GM19468 (cell line): ENCODE data around the gene ADK.
"Not testable (repeated sequence)": the region's sequence is repeated elsewhere in the genome, so short reads cannot be mapped to it uniquely, and the experiment has no call there.

ENCODE experiments used
- ATAC-seq: cut with Tn5 transposase; IDR thresholded peaks from one replicate; pipeline ENCODE4 v1.9.1; 2021; ENCODE audit warnings: mild to moderate bottlenecking, moderate library complexity, moderate number of reproducible peaks; ENCODE audit not compliant: unreplicated experiment; ENCODE audit errors: extremely low read depth

The ADK gene

DNA sequence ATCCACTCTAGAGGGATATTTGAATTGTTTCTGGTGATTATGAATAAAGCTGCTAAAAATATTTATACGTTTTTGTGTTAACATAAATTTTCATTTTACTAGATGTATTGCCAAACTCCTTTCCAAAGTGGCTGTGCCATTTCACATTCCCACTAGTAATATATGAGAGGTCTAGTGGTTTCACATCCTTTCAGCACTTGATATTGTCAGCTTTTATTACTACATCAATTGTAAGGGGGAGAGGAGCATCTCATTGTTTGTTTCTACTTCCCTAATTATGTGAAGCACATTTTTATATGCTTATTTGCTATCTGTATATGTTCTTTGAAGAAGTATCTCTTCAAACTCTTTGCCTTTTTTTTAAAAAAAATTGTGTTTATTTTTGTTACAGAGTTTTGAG, 184.5 kb downstream of the ADK start:
- no peak for ATAC-seq

DNA sequence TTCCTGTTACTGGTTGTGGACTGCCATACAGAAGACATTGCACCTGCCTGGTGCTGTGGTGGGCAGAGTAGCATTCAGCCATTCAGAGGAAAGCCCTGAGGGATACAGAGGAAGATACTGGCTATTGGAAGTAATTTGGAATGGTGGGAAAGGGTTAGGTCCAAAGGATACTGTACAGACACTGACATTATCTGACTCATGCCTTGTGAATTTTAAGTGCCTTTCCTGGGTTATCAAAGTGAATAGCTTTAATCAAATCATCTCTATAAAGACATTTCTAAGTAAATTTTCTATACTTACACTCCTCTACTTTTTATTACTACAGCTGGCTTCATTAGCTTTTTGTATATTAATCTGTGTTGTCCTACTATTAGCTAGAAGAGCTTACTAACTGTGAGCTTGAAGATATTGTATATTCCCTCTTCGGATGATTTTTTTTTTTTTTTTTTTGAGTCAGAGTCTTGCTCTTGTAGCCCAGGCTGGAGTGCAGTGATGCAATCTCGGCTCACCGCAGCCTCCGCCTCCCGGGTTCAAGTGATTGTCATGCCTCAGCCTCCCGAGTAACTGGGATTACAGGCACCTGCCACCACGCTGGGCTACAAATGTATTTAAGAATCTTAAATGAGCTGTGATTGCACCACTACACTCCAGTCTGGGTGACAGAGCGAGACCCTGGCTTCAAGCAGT, 186.5 kb downstream of the ADK start:
- no peak for ATAC-seq

DNA sequence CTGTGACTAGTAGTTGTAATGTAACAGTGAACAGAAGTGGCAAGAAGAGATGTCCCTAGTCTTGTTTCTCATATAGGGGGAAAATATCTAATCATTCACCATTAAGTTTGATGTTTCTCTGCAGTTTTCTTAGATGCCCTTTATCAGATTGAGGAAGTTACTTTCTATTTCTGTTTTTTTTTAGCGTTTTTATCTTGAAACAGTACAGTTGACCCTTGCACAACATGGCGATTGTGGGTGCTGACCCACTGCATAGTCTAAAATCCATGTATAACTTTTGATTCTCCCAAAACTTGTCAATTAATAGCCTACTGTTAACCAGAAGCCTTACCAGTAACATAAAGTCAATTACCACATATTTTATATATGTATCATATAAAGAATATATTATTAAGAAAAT, 192.0 kb downstream of the ADK start:
- no peak for ATAC-seq

DNA sequence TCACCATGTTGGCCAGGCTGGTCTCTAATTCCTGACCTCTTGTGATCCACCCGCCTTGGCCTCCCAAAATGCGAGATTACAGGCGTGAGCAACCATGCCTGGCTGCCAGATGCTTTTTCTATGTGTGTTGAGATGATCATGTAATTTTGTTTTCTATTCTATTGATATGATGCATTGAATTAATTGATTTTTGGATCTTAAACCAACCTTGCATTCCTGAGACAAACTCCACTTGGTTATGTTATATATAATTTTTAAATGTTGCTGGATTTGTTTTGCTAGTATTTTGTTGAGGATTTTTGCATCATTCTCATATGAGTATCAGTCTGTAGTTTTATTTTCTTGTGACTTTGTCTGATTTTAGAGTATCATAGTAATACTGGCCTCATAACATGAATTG, 192.8 kb downstream of the ADK start:
- ATAC-seq, result no peak

DNA sequence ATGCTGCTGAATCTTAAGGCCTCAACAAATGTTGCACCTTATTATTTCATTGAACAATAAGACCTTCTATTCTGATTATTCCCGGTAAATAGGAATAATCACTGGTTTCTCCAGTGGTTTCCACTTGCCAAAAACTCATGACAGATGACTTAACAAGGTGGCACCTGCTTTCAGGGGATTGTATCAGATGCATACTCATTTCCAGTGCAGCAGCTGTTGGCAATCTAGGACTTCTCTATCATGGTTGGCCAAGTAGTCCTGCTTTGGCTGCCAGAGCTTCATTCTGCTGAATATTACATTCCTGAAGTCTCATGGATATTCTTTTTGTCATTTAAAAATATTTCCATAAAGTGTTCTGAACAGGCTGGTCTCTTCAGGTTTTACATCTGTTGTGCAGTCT, 193.3 kb downstream of the ADK start:
- no peak for ATAC-seq

DNA sequence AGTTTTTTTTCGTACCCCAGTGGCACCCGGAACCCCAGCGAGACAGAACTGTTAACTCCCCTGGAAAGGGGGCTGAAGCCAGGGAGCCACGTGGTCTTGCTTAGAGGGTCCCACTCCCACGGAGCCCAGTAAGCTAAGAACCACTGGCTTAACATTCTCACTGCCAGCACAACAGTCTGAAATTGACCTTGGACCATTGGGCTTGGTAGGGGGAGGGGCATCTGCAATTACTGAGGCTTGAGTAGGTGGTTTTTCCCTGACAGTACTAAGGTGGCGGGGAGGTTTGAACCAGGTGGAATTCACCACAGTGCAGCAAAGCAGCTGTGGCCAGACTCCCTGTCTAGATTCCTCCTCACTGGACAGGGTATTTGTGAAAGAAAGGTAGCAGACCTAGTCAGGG, 196.5 kb downstream of the ADK start:
- ATAC-seq, result no peak

DNA sequence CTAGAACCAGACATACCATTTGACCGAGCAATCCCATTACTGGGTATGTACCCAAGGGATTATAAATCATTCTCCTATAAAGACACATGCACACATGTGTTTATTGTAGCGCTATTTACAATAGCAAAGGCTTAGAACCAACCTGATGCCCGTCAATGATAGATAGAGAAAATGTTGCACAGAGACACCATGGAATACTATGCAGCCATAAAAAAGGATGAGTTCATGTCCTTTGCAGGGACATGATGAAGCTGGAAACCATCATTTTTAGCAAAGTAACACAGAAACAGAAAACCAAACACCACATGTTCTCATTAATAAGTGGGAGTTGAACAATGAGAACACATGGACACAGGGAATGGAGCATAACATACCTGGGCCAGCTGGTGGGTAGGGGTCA, 202.0 kb downstream of the ADK start:
- not testable (repeated sequence) for ATAC-seq

DNA sequence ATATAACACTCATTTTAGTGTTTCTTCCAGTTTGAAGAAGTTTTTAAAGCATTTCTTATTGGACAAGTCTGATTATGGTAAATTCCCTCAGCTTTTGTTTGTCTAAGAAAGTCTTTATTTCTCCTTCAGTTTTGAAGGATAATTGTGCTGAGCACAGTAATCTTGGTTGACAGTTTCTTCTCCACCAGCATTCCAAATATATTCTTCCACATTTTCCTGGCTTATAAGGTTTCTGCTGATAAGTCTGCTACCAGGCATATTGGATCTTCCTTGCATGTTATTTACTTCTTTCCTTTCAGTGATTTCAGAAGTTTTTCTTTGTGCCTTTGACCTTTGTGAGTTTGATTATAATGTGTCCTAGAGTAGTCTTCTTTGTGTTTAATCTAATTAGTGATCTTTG, 210.7 kb downstream of the ADK start:
- ATAC-seq, result no peak

DNA sequence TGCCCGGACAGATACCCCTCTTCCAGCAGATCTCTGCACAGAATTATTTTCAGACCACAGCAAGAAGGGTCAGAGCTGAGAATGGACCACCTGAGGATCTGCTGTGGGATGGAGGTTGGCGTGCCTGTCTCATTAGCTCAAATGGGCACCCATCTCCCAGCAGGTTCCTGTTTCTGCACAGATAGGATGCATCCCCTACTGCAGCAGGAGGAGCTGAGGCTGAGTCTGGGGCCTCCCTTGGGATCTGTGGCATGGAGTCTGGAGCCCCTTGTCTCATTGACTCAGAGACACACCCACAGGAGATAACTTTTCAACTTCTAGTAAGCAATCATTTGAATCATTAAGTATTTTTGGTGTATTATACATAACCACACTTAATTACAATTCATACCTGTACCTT, 212.7 kb downstream of the ADK start:
- no peak for ATAC-seq

DNA sequence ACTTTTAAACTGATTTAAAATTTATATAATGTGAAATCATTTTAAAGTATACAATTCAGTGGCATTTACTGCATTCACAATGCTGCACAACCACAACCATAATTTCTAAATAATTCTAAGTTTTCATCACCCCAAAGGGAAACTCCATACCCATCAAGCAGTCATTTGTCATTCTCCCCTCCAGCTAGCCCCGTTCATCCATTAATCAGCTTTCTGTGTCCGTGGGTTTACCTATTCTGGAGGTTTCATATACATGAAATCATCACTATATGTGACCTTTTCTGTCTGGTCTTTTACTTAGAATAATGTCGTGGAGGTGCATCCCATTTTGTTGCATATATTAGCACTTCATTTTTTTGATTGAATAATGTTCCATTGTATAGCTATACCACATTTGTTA, 214.1 kb downstream of the ADK start:
- ATAC-seq, result no peak

DNA sequence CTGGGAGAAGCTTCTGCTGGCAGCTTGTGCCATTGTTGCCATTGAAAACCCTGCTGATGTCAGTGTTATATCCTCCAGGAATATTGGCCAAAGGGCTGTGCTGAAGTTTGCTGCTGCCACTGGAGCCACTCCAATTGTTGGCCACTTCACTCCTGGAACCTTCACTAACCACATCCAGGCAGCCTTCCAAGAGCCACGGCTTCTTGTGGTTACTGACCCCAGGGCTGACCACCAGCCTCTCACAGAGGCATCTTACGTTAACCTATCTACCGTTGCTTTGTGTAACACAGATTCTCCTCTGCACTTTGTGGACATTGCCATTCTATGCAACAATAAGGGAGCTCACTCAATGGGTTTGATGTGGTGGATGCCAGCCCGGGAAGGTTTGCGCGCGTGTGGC, 220.7 kb downstream of the ADK start:
- no peak for ATAC-seq

DNA sequence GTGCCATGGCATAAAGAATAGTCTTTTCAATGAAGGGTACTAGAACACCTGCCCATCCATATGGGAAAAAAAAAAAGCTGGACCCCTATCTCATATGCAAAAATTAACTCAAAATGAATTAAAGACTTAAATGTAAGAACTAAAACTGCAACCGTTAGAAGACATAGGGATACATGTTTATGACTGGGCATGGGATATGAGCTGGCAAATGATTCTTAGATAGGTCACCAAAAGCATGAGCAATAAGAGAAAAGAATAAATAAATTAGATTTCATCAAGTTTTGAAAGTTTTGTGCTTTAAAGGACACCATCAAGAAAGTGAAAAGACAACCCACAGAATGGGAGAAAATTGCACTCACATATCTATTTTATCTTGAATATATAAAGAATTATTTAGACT, 222.0 kb downstream of the ADK start:
- no peak for ATAC-seq

DNA sequence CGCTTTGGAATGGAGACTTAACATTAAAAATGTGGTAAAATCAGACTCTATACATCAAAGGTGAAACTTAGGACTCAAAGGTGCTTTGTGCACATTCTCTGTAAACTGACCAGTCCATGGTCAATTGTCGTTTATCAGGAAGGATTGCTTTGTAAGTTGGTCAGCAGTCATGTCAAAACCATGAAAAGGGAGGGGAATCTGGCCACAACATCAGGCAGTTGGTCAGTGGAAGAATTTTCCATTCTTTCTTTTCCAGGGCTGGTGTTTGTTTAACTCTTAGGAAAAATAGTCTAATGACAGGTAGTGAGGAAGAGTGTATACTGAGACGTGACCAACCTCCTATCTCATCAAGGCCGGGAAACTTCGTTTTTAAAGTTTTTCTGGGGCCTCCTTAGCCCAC, 226.5 kb downstream of the ADK start:
- no peak for ATAC-seq

DNA sequence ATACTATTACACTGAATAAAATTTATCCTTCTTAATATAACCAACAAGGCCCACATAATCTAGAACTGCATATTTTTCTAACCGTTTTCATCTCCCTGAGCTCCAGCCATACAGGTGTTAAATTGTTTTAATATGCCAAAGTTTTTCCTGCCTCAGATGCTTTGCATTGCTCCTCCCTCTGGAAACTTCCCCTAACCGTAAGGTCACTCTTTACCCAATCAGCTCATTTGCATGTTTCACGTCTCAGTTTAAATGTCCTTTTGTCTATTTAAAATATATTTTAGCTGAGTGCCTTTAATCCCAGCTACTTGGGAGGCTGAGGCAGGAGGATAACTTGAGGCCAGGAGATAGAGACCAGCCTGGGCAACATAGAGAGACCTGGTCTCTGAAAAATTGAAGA, 228.5 kb downstream of the ADK start:
- no peak for ATAC-seq

DNA sequence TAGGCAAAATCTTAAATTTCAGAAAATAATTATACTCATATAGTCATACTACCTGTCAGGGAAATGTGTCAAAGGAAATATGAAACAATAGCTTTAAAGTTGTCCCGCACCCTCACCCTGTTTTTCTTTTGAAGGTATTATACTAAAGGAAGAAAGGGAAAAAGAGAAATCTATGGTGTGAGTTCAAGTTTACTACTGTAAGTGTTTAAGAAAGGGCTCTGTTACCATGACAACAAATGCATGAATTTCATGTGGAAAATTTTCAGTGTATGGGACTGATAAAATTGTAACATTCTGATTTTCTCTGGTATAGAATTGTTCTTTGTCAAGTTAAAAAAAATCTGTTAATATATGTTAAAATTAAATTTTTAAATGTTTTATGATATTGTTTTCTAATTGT, 229.8 kb downstream of the ADK start:
- no peak for ATAC-seq

DNA sequence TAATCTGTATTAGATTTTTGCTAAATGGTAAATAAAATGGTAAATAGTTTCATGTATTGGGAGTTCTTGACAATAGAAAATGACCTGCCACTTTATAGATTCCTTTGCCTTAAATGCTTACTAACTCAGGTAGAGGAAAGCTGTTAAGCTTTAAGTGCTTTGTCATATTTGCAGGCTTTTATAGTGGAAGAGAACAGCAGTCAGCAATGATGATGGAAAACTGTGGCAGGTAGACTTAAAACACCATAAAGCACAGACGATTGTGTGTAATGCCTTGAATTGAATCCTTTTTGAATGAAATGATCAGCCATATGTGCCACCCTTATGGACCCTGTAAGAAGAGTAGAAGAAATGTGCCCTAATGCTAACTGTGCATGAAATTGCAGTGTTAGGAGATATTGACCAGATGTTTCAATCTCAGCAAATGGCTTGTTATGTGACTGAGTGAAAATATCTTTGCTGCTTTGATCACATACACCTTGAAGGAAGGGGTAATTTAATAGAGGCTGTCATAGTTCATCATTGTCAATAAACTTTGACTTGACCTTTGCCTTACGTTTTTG, 230.4 kb downstream of the ADK start:
- ATAC-seq, result no peak

DNA sequence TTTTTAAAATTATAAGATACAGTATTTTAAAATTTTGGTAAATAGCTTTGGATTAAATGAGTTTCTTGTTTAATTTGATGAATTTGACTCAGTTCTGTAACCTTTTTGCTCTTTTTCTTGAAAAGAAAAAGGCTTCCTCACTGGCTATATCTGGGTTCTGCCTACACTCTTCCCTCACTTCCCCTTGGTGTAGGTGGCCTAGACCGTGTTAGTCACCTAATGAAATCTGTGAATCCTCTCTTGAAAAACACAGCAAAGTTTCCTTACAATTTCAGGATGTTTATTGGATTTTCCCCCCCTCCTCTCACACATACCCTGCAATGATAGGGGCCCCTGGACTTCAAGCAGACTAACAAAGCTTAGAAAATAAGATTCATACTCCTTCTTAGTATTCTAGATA, 231.6 kb downstream of the ADK start:
- ATAC-seq, result no peak

DNA sequence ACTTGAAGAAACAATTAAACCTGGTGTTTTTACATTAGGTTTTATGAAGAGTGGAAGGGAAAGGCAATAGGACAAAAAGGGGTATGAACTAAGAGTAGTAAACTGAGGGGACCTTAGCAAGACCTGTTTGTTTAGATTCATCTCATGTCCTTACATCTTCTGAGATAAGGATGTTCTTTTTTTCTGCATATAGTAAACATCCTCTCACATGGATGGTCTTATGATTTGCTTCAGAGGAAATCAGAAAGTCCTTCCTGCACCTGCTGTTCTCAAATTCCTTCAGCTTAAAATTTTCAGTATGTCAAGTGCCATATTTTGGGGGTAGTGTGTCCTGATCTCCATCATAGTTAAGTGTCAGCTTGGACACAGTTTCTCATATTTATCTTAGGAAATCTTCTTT, 232.6 kb downstream of the ADK start:
- ATAC-seq, result no peak

DNA sequence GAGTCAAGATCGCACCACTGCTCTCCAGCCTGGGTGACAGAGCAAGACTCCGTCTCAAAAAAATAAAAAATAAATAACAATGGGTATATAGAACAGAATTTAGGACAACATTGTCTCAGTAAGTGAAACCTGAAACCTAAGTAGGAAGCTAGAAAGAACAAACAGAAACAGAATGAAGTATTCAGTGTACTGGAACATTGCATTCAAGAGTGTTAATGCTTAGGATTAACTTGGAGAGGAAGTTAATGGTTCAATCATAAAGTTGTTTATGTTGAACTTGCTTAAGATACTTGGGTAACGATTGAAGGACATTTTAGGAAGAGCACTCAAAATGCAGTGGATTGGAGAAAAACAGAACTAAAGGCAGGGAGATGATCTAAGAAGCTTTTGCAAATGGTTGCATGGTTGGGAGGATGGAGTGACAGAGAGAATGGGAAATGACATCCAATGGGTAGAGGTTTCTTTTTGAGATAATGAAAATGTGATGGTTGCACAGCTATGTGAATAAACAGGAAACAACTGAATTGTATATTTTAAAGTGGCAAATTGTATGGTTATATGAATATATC, 233.7 kb downstream of the ADK start:
- ATAC-seq, result no peak

DNA sequence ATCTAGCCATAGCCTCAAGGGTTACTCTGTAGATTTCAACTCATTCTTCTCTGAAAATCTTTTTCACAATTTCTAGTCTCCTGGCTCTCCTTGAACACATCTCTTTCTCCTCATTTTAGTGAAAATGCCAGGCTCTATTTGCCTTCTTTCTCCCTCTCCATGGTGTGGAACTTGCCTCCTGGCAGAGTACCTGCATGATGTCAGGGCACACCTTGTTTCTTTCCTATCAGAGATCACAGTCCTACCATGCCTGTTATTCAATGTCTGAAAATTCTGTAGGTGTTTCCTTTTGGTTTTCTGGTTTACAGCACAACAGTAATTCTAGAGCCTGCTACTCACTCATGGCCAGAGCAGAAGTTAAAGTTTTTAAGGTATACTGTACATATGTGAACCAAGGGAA, 237.8 kb downstream of the ADK start:
- ATAC-seq, result no peak

DNA sequence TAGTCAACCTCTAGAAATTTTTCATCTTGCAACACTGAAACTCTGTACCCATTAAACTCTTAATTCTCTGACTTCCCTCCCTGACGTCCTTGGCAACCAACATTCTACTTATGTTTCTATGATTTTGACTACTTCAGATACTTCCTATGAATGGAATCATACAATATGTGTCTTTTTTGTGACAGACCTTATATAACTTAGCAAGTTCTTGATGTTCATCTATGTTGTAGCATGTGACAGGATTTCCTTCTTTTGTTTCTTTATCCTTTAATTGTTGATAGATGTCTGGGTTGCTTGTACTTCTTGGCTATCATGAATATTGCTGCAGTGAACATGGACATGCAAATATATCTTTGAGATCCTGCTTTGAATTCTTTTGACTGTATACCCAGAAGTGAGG, 240.8 kb downstream of the ADK start:
- ATAC-seq, result no peak

DNA sequence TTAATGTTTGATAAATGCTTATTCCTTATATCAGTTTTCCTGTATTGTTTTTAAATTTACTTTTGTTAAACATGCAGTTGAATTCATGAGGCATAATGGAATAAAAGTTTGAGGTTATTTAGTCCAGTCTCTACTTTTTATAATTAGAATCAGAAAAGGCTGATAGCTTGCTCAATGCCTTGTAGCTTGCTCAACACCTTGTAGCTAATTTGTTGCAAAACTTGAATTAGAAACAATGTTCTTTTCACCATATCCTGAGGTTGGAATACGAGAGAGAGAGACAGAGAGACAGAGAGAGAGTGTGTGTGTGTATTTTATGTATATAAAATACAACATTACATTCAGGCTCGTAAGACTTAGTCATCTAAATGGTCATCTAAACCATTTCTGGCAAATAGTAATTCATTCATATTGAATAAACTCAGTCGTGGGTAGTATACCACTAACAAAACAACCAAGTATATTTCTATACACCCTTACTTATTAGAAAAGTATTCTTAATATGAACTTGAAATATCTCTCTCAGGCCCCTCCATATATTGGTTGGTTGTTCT, 243.5 kb downstream of the ADK start:
- ATAC-seq, result no peak
